A549 (cell line): ENCODE measurements around the gene KDM5C. TPM values are rescaled to one million over a fixed set of nuclear protein-coding genes. Genes with fewer than 3 reads are reported as not detected.

ENCODE experiments used
- ATAC-seq, 2 experiments: fragments of 200-7000 bp in 1 of 2; fragments of >200 bp in 1 of 2; cut with Nextera tagmentation in 1 of 2; cut with Tn5 transposase in 1 of 2; 3 replicates each; pipeline versions ENCODE4 v1.8.0 to v1.9.1; 2018 to 2020; ENCODE audit warnings: mild to moderate bottlenecking in 1 of 2, moderate library complexity in 1 of 2
- CTCF ChIA-PET: fragments of 300-600 bp; sonication (Branson Sonifier 250); formaldehyde crosslinking; extraction: SDS; loops from one replicate; lab custom pipeline; 2021; ENCODE audit warnings: antibody characterized with exemption, inconsistent platforms; lab: Yijun Ruan, JAX
- POLR2A ChIA-PET: fragments of 350-600 bp; formaldehyde crosslinking; extraction: SDS; loops from one replicate; lab custom pipeline; 2021; ENCODE audit warnings: antibody characterized with exemption, inconsistent platforms; lab: Yijun Ruan, JAX
- DNase-seq, 2 experiments: peaks; one replicate each; pipeline versions ENCODE4 v3.0.0 to v3.0.0-alpha.2; 2011 to 2016; ENCODE audit warnings: low read depth in 1 of 2, low spot score in 1 of 2
- FAIRE-seq: peaks from 2 replicates; lab custom pipeline; 2011; peaks lifted over from hg19 to GRCh38; lab: Jason Lieb, UNC
- H3K27ac ChIP-seq, 2 experiments: fragments of >200 bp; sonication (Bioruptor Twin); formaldehyde crosslinking; 3 replicates each; pipeline ENCODE4 v1.5.1; 2016 to 2017
- H3K4me1 ChIP-seq: fragments of >200 bp; sonication (Bioruptor Twin); formaldehyde crosslinking; 3 replicates; pipeline ENCODE4 v1.6.1; 2016
- H3K4me2 ChIP-seq: fragments of >200 bp; sonication (Bioruptor Twin); formaldehyde crosslinking; 3 replicates; pipeline ENCODE4 v1.6.1; 2016
- H3K4me3 ChIP-seq: fragments of >200 bp; sonication (Bioruptor Twin); formaldehyde crosslinking; 3 replicates; pipeline ENCODE4 v1.5.1; 2016
- H3K9me3 ChIP-seq: fragments of >200 bp; sonication (Bioruptor Twin); formaldehyde crosslinking; 3 replicates; pipeline ENCODE4 v1.6.1; 2016
- CBX2 ChIP-seq: fragments of 200-600 bp; sonication (generic); IDR thresholded peaks from 2 replicates; pipeline ENCODE4 v1.6.1; 2016; ENCODE audit warnings: low read depth, mild to moderate bottlenecking, borderline replicate concordance
- EP300 ChIP-seq, 2 experiments: fragments of >200 bp; sonication (Bioruptor Twin); formaldehyde crosslinking; IDR thresholded peaks; 2 replicates in 1 of 2; 3 replicates in 1 of 2; pipeline ENCODE4 v1.6.1; 2016 to 2017
- GATA3 ChIP-seq: IDR thresholded peaks from 2 replicates; pipeline ENCODE4 v1.6.1; 2012; ENCODE audit warnings: borderline replicate concordance
- HEYL ChIP-seq: fragments of 250-450 bp; sonication (Bioruptor Pico); IDR thresholded peaks from 2 replicates; pipeline ENCODE4 v1.8.0; 2021; ENCODE audit warnings: mild to moderate bottlenecking, moderate library complexity
- HOXB5 ChIP-seq: fragments of 250-450 bp; sonication (Bioruptor Pico); IDR thresholded peaks from 2 replicates; pipeline ENCODE4 v1.5.0; 2020; ENCODE audit warnings: mild to moderate bottlenecking, moderate library complexity
- MAFK ChIP-seq: fragments of 450-650 bp; IDR thresholded peaks from 2 replicates; pipeline ENCODE4 v1.6.1; 2014; ENCODE audit not compliant: partially characterized antibody
- RCOR1 ChIP-seq: fragments of 150-350 bp; IDR thresholded peaks from 2 replicates; pipeline ENCODE4 v1.6.1; 2014; ENCODE audit warnings: antibody characterized with exemption, low read length, low read depth
- TFCP2L1 ChIP-seq: fragments of 250-450 bp; sonication (Bioruptor Pico); IDR thresholded peaks from 2 replicates; pipeline ENCODE4 v1.5.0; 2021; ENCODE audit warnings: mild to moderate bottlenecking
- ZFP36 ChIP-seq: fragments of 450-650 bp; IDR thresholded peaks from 2 replicates; pipeline ENCODE4 v1.6.1; 2014; ENCODE audit warnings: borderline replicate concordance; ENCODE audit not compliant: partially characterized antibody
- WGBS: methylation state at CpG from one replicate; pipeline ENCODE4 v1.1.6; 2017; ENCODE audit errors: missing lambda C conversion rate; 5-methylcytosine and 5-hydroxymethylcytosine counted together
- polyA plus RNA-seq, 4 experiments: library from polyadenylated mRNA; depleted of rRNA in 3 of 4; stranded (reverse); fragments of >200 nt; fragmentation: RNase III in 1 of 4; extraction: RNeasy Plus Mini Kit Qiagen cat#74134 plus additional on column Dnase treatment in 1 of 4; gene quantifications; 2 replicates in 3 of 4; 3 replicates in 1 of 4; pipeline ENCODE4 v1.2.3, GENCODE V29; 2011 to 2017
- TF ChIP-seq, protein P1 (sequence below): fragments of 200-600 bp; sonication (generic); IDR thresholded peaks from 2 replicates; pipeline ENCODE4 v1.6.1; 2016; ENCODE audit warnings: antibody characterized with exemption, mild to moderate bottlenecking, moderate library complexity
- TF ChIP-seq, protein P2 (sequence below): fragments of 250-450 bp; sonication (Bioruptor Pico); IDR thresholded peaks from 2 replicates; pipeline ENCODE4 v1.5.0; 2021; ENCODE audit warnings: mild to moderate bottlenecking, moderate library complexity, borderline replicate concordance
- TF ChIP-seq, protein P3 (sequence below): fragments of >200 bp; sonication (Bioruptor Twin); formaldehyde crosslinking; IDR thresholded peaks from 2 replicates; pipeline ENCODE4 v1.6.1; 2016
- TF ChIP-seq, protein P4 (sequence below): IDR thresholded peaks from 2 replicates; pipeline ENCODE4 v1.6.1; 2012; ENCODE audit warnings: low read depth, borderline replicate concordance
- TF ChIP-seq, protein P5 (sequence below): IDR thresholded peaks from 2 replicates; pipeline ENCODE4 v1.6.1; 2012
- TF ChIP-seq, protein P6 (sequence below): fragments of 250-450 bp; sonication (Bioruptor Pico); IDR thresholded peaks from 2 replicates; pipeline ENCODE4 v1.5.0; 2020; ENCODE audit warnings: low read depth, mild to moderate bottlenecking, moderate library complexity
- TF ChIP-seq, protein P7 (sequence below): fragments of 150-350 bp; IDR thresholded peaks from 2 replicates; pipeline ENCODE4 v1.6.1; 2014; ENCODE audit warnings: low read depth, mild to moderate bottlenecking, low read length

Gene KDM5C
- polyA plus RNA-seq, 2 of the 4 experiments (the other 2 are of a cell fraction) = 46.5 to 66.8 TPM

DNA sequence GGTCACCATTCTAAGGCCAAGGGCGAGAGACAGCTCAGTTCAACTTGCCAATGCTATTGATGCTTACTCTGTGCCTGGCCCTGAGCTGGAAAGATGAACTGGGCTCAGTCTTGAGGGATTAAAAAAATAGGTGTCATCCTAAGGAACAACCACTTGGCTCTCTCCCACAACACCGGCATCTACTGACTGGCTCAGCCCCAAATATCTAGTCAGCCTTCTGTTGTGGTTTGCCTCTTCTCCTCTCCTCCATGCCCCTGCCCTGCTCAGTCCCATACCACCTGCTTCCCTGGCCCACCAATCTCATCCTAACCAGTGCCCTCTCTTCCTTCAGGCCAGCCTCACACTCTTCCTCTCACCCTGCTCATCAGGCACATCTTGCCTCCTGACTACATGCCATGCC lies 29.6 kb downstream of the KDM5C start:
- POLR2A ChIA-PET = no interaction called here
- TF ChIP-seq RCOR1 (no peak), ZFP36 (no peak), HOXB5 (CRISPR knock-in tag) (no peak)
- TF ChIP-seq, all 56 proteins: peak for 0
- ATAC-seq (no peak; a peak in 1 of 6 replicates), FAIRE-seq (no peak), DNase-seq (no peak)
- CTCF ChIA-PET = no interaction called here
- H3K9me3 ChIP-seq = no peaks in the 10 kb centered on the region
- H3K4me3 ChIP-seq = no peak overlapping the region
- H3K27ac ChIP-seq = no peak overlapping the region
- 88% methylated on average over 2 of the region's 2 CpGs for WGBS
- no peak overlapping the region for H3K4me2 ChIP-seq
- H3K4me1 ChIP-seq = no peaks in the 10 kb centered on the region

DNA sequence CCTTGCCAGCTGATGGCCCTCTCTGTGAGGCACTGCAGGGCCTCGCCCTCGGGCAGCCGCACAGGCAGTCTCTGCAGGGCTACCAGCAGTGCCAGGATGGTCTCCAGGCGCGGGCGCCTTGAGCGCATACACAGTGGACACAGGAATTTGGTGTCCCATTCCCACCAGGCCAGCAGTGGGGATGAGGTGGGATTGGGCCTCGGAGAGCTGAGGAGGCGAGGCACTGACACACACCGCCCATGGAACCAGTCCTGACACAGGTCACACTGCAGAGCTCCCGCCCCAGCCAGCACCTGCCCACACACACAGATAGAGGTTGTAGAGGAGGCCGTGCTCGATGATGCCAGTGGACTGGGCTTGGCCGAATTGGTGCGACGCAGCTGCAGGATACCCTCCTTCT lies 30.7 kb downstream of the KDM5C start:
- ATAC-seq (no peak; a peak in 1 of 6 replicates), FAIRE-seq (no peak), DNase-seq (no peak)
- Histone ChIP-seq H3K4me2 (no peak overlapping the region), H3K9me3 (no peaks in the 10 kb centered on the region), H3K4me3 (no peak overlapping the region), H3K27ac (no peak overlapping the region), H3K4me1 (no peaks in the 10 kb centered on the region)
- CTCF ChIA-PET = interaction anchor here (0.6 kb wide), 1 partner anchor 13 kb away, joined by 3 read pairs; no protein-coding TSS in a partner anchor
- POLR2A ChIA-PET = no interaction called here
- WGBS = 93% methylated on average over 7 of the region's 16 CpGs
- TF ChIP-seq, protein P1, sequence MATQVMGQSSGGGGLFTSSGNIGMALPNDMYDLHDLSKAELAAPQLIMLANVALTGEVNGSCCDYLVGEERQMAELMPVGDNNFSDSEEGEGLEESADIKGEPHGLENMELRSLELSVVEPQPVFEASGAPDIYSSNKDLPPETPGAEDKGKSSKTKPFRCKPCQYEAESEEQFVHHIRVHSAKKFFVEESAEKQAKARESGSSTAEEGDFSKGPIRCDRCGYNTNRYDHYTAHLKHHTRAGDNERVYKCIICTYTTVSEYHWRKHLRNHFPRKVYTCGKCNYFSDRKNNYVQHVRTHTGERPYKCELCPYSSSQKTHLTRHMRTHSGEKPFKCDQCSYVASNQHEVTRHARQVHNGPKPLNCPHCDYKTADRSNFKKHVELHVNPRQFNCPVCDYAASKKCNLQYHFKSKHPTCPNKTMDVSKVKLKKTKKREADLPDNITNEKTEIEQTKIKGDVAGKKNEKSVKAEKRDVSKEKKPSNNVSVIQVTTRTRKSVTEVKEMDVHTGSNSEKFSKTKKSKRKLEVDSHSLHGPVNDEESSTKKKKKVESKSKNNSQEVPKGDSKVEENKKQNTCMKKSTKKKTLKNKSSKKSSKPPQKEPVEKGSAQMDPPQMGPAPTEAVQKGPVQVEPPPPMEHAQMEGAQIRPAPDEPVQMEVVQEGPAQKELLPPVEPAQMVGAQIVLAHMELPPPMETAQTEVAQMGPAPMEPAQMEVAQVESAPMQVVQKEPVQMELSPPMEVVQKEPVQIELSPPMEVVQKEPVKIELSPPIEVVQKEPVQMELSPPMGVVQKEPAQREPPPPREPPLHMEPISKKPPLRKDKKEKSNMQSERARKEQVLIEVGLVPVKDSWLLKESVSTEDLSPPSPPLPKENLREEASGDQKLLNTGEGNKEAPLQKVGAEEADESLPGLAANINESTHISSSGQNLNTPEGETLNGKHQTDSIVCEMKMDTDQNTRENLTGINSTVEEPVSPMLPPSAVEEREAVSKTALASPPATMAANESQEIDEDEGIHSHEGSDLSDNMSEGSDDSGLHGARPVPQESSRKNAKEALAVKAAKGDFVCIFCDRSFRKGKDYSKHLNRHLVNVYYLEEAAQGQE = no peak
- TF ChIP-seq CBX2 = no peak
- TF ChIP-seq, protein P2, sequence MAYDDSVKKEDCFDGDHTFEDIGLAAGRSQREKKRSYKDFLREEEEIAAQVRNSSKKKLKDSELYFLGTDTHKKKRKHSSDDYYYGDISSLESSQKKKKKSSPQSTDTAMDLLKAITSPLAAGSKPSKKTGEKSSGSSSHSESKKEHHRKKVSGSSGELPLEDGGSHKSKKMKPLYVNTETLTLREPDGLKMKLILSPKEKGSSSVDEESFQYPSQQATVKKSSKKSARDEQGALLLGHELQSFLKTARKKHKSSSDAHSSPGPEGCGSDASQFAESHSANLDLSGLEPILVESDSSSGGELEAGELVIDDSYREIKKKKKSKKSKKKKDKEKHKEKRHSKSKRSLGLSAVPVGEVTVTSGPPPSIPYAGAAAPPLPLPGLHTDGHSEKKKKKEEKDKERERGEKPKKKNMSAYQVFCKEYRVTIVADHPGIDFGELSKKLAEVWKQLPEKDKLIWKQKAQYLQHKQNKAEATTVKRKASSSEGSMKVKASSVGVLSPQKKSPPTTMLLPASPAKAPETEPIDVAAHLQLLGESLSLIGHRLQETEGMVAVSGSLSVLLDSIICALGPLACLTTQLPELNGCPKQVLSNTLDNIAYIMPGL (CRISPR knock-in tag) = no peak
- TF ChIP-seq TFCP2L1 (CRISPR knock-in tag) = no peak
- TF ChIP-seq, protein P3, sequence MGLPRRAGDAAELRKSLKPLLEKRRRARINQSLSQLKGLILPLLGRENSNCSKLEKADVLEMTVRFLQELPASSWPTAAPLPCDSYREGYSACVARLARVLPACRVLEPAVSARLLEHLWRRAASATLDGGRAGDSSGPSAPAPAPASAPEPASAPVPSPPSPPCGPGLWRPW = no peak
- TF ChIP-seq, protein P4, sequence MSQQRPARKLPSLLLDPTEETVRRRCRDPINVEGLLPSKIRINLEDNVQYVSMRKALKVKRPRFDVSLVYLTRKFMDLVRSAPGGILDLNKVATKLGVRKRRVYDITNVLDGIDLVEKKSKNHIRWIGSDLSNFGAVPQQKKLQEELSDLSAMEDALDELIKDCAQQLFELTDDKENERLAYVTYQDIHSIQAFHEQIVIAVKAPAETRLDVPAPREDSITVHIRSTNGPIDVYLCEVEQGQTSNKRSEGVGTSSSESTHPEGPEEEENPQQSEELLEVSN = no peak
- TF ChIP-seq, protein P5, sequence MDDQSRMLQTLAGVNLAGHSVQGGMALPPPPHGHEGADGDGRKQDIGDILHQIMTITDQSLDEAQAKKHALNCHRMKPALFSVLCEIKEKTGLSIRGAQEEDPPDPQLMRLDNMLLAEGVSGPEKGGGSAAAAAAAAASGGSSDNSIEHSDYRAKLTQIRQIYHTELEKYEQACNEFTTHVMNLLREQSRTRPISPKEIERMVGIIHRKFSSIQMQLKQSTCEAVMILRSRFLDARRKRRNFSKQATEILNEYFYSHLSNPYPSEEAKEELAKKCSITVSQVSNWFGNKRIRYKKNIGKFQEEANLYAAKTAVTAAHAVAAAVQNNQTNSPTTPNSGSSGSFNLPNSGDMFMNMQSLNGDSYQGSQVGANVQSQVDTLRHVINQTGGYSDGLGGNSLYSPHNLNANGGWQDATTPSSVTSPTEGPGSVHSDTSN = no peak
- no peak for TF ChIP-seq EP300 (IDR thresholded peaks at IDR 0.05)
- TF ChIP-seq HEYL (CRISPR knock-in tag) = no peak
- TF ChIP-seq, protein P6, sequence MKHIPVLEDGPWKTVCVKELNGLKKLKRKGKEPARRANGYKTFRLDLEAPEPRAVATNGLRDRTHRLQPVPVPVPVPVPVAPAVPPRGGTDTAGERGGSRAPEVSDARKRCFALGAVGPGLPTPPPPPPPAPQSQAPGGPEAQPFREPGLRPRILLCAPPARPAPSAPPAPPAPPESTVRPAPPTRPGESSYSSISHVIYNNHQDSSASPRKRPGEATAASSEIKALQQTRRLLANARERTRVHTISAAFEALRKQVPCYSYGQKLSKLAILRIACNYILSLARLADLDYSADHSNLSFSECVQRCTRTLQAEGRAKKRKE (CRISPR knock-in tag) = no peak
- no peak for TF ChIP-seq MAFK
- no peak for TF ChIP-seq ZFP36
- TF ChIP-seq GATA3 = no peak
- TF ChIP-seq, protein P7, sequence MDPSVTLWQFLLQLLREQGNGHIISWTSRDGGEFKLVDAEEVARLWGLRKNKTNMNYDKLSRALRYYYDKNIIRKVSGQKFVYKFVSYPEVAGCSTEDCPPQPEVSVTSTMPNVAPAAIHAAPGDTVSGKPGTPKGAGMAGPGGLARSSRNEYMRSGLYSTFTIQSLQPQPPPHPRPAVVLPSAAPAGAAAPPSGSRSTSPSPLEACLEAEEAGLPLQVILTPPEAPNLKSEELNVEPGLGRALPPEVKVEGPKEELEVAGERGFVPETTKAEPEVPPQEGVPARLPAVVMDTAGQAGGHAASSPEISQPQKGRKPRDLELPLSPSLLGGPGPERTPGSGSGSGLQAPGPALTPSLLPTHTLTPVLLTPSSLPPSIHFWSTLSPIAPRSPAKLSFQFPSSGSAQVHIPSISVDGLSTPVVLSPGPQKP = no peak
